Measurements from ENCODE around the gene KRT4. TPM values are rescaled to one million over a fixed set of nuclear protein-coding genes. Genes with fewer than 3 reads are reported as not detected.

KRT4 gene
- total and polyA plus RNA-seq, 3 donors from 2014 or later, result 0.19 TPM; not detected in 2

GRCh38 chr12:52845946-52846345, 32.0 kb upstream of the KRT4 start:
- H3K4me1 ChIP-seq, result no peaks in the 10 kb centered on the region
- no peaks in the 10 kb centered on the region for H3K36me3 ChIP-seq (ENCODE audit: low read depth, missing control alignments)
- intact Hi-C loops (cut with DNase I; ENCODE audit: low total_unique reads), result no loop called here
- WGBS, 2 donors, result 91 to 94% methylated on average over 1 of the region's 1 CpG
- H3K9me3 ChIP-seq, result no peaks in the 10 kb centered on the region
- DNase-seq, result no peak
- TF ChIP-seq POLR2A (IDR thresholded peaks at IDR 0.05), result no peak
- TF ChIP-seq CTCF (IDR thresholded peaks at IDR 0.05), result no peak
- H3K4me3 ChIP-seq, result no peak overlapping the region
- H3K27me3 ChIP-seq, result no peaks in the 10 kb centered on the region
- H3K27ac ChIP-seq, result no peak overlapping the region

GRCh38 chr12:52844386-52844785, 30.5 kb upstream of the KRT4 start:
- Histone ChIP-seq H3K9me3 (no peaks in the 10 kb centered on the region), H3K27me3 (no peaks in the 10 kb centered on the region), H3K36me3 (ENCODE audit: low read depth, missing control alignments) (no peaks in the 10 kb centered on the region), H3K4me3 (no peak overlapping the region), H3K27ac (no peak overlapping the region), H3K4me1 (no peaks in the 10 kb centered on the region)
- 89 to 98% methylated on average over 7 to 11 of the region's 11 CpGs for WGBS, 2 donors
- no peak for TF ChIP-seq CTCF (IDR thresholded peaks at IDR 0.05)
- intact Hi-C loops (cut with DNase I; ENCODE audit: low total_unique reads), result no loop called here
- no peak for DNase-seq

- no peaks in the 10 kb centered on the region for H3K9me3 ChIP-seq
- intact Hi-C loops (cut with DNase I; ENCODE audit: low total_unique reads), result no loop called here
- 86 to 87% methylated on average over 15 to 18 of the region's 18 CpGs for WGBS, 2 donors
- TF ChIP-seq CTCF (IDR thresholded peaks at IDR 0.05), result no peak
- no peak for TF ChIP-seq POLR2A (IDR thresholded peaks at IDR 0.05)
- no peaks in the 10 kb centered on the region for H3K36me3 ChIP-seq (ENCODE audit: low read depth, missing control alignments)
- H3K27me3 ChIP-seq, result no peaks in the 10 kb centered on the region
- H3K27ac ChIP-seq, result no peak overlapping the region
- no peaks in the 10 kb centered on the region for H3K4me1 ChIP-seq
- H3K4me3 ChIP-seq, result no peak overlapping the region
- no peak for DNase-seq
These were observed 25.7 kb upstream of the KRT4 start for GRCh38 chr12:52839436-52840105.

GRCh38 chr12:52838609-52839435, 24.9 kb upstream of the KRT4 start:
- TF ChIP-seq CTCF (IDR thresholded peaks at IDR 0.05) (no peak), POLR2A (IDR thresholded peaks at IDR 0.05) (no peak)
- WGBS, 2 donors, result 73 to 76% methylated on average over 14 of the region's 14 CpGs
- no peak for DNase-seq
- Histone ChIP-seq H3K4me3 (no peak overlapping the region), H3K27ac (no peak overlapping the region), H3K36me3 (ENCODE audit: low read depth, missing control alignments) (no peaks in the 10 kb centered on the region), H3K4me1 (no peaks in the 10 kb centered on the region), H3K9me3 (no peaks in the 10 kb centered on the region), H3K27me3 (no peaks in the 10 kb centered on the region)
- intact Hi-C loops (cut with DNase I; ENCODE audit: low total_unique reads), result no loop called here

Measured in testis (tissue), 3 donors.